Measurements from ENCODE around the gene NFAM1.

Gene NFAM1, protein sequence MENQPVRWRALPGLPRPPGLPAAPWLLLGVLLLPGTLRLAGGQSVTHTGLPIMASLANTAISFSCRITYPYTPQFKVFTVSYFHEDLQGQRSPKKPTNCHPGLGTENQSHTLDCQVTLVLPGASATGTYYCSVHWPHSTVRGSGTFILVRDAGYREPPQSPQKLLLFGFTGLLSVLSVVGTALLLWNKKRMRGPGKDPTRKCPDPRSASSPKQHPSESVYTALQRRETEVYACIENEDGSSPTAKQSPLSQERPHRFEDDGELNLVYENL

DNA sequence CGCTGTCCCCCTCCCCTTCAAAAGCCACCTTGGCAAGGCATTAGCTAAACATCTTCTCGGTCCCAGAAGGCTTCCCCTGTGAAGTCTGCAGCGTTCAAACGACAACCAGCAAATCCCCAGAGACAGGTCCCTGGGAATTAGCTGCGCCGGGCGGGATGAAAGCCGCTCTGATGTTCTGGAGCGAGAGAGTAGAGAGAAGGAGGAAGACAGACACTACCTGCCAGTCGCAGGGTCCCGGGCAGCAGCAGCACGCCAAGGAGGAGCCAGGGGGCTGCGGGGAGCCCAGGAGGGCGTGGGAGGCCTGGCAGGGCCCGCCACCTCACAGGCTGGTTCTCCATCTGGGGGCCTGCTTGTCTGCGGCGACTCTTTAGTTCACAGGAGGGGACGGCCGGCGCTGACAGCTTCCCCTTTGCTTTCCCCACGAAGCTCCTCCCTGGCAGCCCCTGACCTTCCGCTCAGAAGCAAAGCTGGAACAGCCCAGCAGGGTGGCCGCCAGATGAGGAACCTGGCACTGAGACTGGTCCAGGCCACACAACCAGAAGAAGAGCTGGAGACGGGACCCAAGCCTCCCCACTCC lies at the start of gene NFAM1:
Gene NFAM1, minus strand, starts transcription at position 384 of the 577 bp plus-strand sequence. Its CDS starts 46 bp downstream, at position 338.
- no peak for DNase-seq (ENCODE audit: low read depth, low spot score)

- no peak for DNase-seq (ENCODE audit: low read depth, low spot score)
Measured at GRCh38 chr22:42475122-42475521, 42.9 kb upstream of the NFAM1 start.

DNA sequence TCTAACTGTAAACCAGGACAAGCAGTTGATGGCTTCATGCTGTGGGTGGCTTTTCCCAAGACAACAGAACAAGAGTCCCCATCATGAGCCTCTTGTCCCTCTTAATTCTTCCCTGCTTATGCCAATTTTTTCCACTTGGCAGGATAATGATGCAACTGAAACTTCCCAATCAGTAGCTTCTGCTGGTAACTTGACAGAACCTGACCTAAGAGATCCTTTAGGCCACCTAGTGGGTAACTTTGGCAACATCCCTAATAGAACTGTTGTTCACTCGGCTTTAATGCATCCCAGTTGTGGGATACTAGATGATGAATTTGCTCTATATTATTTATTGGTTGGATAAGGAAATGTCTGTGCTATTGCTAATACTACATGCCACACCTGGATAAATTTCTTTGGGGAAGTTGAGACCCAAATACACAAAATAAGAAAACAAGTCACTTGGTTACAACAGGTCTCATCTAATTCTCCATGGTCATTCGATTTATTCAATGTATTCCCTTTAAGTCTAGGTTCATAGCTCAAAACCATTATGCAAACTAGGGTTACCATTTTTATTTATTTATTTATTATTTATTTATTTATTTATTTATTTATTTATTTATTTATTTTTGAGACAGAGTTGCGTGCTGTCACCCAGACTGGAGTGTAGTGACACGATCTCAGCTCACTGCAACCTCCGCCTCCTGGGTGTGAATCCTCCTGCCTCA lies 41.4 kb upstream of the NFAM1 start:
- DNase-seq (ENCODE audit: low read depth, low spot score), result peak; percentile 17

GRCh38 chr22:42472671-42473070 lies 40.5 kb upstream of the NFAM1 start:
- DNase-seq (ENCODE audit: low read depth, low spot score), result no peak

- no peak for DNase-seq (ENCODE audit: low read depth, low spot score)
Measured at GRCh38 chr22:42471441-42471840, 39.2 kb upstream of the NFAM1 start.

- no peak for DNase-seq (ENCODE audit: low read depth, low spot score)
Measured at GRCh38 chr22:42470366-42471082, 38.3 kb upstream of the NFAM1 start.

- no peak for DNase-seq (ENCODE audit: low read depth, low spot score)
Measured at GRCh38 chr22:42468841-42469240, 36.6 kb upstream of the NFAM1 start.

DNA sequence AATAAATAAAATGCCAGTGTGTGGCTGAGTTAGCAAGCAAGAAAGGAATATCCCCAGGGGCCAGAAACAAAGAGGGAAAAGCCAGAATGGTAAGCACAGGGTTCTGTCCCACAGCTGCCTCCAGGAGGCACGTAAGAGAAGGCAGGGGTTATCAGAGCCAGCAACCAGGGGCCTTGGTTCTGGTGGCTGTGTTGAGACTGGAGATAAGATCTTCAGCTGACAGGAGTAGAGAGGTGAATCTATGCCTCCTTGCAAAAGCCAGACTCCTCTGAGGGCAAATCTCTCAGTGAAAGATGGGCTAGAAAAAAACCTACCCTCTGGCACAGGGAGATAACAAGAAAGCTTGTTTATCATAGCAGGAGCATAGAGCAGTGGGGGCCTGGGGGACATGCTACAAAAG lies 29.8 kb upstream of the NFAM1 start:
- no peak for DNase-seq (ENCODE audit: low read depth, low spot score)

DNA sequence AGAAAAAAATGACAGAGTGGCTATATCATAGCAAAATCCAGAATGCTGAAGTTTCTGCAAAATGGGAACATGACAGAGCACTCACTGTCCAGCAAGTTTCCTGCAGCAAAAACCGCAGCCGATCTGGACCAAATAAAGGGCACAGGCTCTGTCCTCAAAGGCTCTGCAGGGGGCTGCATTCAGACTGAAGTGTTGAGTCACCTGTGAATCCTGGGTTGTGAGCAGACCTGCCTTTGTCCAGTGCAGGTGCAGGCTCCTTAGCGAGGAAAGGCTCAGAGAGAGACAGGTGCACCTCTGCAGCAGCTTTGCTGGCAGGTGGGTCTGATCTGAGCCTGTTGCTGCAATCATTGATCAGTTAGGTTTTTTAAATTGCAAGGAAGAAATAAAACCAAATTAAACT lies 29.3 kb upstream of the NFAM1 start:
- no peak for DNase-seq (ENCODE audit: low read depth, low spot score)

DNA sequence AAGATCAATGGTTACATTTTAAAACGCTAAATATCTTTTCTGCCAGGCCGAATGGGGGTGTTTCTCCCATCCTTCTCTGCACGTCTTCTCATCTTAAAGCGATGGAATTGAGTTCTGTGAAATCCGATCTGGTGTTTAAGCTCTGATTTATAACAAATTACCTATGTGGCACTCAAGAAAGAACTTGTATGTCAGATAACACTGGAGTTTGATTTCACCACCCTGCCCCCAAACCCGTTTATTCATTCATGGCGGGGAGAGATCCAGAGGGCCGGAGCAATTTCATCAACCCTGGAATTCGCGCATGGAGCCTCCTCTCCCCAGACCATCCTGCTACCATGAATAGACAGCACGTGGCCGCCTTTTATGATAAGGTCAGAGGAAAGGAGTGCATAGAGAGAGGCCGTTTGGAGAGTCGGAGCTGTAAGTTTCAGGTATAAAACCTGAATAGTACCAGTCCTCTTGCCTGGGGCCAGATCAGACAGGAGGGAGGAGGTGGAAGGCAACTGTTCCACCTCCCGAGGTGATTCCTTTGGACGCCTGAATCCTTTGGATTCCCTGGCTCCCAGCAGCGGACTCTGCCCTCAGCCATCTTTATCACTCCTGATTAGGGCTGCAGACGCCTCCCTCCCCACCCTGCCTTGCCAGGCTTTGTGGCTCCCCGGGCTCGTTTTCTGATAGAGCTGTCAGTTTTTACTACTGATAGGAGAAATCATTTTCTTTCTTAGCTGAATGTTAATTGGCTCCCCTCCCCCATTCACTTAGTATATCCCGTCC lies 27.3 kb upstream of the NFAM1 start:
- DNase-seq (ENCODE audit: low read depth, low spot score), result no peak

- DNase-seq (ENCODE audit: low read depth, low spot score), result no peak
Measured at GRCh38 chr22:42452916-42453315, 20.7 kb upstream of the NFAM1 start.

DNA sequence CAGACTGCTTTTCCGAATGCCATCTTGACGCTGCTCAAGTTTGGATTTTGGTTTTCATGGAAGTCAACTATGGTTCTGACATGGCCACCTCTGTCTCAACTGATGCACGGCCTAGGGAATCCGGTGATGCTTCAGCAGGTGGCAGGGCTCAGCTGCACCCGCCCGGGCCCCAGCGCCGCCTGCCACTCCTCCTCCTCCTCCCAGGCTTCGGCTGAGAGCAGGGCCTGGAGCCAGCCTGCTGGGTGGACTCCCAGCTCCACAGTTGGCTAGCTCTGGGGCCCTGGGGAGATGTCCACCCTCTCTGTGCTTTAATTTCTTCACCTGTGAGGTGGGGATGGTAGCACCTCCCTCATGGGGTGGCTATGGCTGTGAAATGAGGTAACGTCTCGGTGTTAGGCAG lies 20.3 kb upstream of the NFAM1 start:
- no peak for DNase-seq (ENCODE audit: low read depth, low spot score)

DNA sequence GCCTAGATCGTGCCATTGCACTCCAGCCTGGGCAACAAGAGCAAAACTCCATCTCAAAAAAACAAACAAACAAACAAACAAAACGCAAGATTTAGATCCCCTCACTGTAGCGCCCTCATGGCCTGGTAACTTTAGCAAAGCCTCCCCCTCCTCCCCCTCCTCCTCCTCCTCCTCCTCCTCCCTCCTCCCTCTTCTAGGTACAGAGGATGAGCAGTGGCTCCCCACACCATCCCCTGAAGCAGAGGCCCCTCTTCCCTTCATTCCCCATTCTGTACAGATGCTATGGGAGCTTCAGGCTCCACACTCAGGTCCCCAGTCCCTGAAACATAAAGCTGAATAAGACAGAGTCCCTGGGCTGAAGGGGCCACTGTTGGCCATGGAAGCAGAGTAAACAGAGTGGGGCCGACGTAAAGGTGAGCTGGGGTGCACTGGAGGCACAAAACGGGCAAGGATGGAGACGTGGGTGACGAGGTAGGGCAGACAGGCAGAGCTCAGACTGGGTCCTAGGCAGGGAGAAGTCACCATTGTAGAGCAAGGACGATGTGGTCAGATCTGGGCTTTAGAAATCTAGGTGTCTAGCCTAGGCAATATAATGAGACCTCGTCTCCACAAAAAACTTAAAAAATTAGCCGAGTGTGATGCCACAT lies 19.4 kb upstream of the NFAM1 start:
- no peak for DNase-seq (ENCODE audit: low read depth, low spot score)

DNA sequence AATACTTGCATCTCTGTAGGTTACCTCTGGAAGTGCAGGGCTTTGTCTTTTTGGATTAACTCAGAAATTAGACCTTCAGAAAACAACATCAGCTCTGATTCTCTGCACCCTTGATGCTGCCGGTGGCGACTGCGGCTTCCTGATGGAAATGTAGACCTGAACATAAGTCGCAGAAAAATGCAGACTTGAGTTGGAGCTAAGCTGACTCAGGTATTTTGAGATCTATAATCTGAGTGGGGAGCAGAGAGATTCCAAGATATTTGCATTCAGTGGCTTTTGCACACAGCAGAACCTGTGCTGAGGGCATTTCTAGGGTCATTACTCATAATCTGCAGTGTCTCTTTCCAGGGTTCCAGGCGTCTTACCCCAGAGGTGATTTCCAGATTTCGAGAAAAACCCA lies 18.7 kb upstream of the NFAM1 start:
- DNase-seq (ENCODE audit: low read depth, low spot score), result no peak

- no peak for DNase-seq (ENCODE audit: low read depth, low spot score)
Measured at GRCh38 chr22:42446151-42446550, 13.9 kb upstream of the NFAM1 start.

GRCh38 chr22:42444077-42444904 lies 12.1 kb upstream of the NFAM1 start:
- peak; percentile 82 for DNase-seq (ENCODE audit: low read depth, low spot score)

GRCh38 chr22:42443240-42444076 lies 11.3 kb upstream of the NFAM1 start:
- DNase-seq (ENCODE audit: low read depth, low spot score), result no peak

- DNase-seq (ENCODE audit: low read depth, low spot score), result no peak
Measured at GRCh38 chr22:42442748-42443147, 10.5 kb upstream of the NFAM1 start.

GRCh38 chr22:42440728-42441127 lies 8.5 kb upstream of the NFAM1 start:
- DNase-seq (ENCODE audit: low read depth, low spot score), result no peak
